CD14-positive monocyte (primary cell): ENCODE measurements around the gene TLK1. TPM values are rescaled to one million over a fixed set of nuclear protein-coding genes. Genes with fewer than 3 reads are reported as not detected.

ENCODE experiments used
- DNase-seq, 3 donors: peaks; one replicate each; pipeline ENCODE4 v3.0.0-alpha.2; 2011 to 2022
- H2AFZ ChIP-seq: 2 replicates; pipeline ENCODE4 v1.6.0; 2012; ENCODE audit warnings: mild to moderate bottlenecking, low read depth, low read length, inconsistent platforms; ENCODE audit not compliant: insufficient read depth, poor library complexity, severe bottlenecking
- H3K27ac ChIP-seq, 2 donors: 1 replicate in 1 of 2; 2 replicates in 1 of 2; pipeline ENCODE4 v1.5.1; 2012 to 2013; ENCODE audit warnings: low read length in 2 of 2, control low read depth in 1 of 2, inconsistent platforms in 1 of 2, low read depth in 1 of 2, mild to moderate bottlenecking in 1 of 2
- H3K27me3 ChIP-seq, 2 donors: one replicate each; pipeline versions ENCODE4 v1.6.0 to v1.6.1; 2011 to 2013; ENCODE audit warnings: low read length in 2 of 2; ENCODE audit not compliant: control insufficient read depth in 2 of 2, insufficient read depth in 2 of 2
- H3K36me3 ChIP-seq, 2 donors: replicated peaks in 1 of 2; 1 replicate in 1 of 2; 2 replicates in 1 of 2; pipeline versions ENCODE4 v1.5.1 to v1.6.1; 2012 to 2013; ENCODE audit warnings: low read length in 2 of 2, control low read depth in 1 of 2, inconsistent platforms in 1 of 2, mild to moderate bottlenecking in 1 of 2; ENCODE audit not compliant: insufficient read depth in 2 of 2, control insufficient read depth in 1 of 2
- H3K4me1 ChIP-seq, 2 donors: 1 replicate in 1 of 2; 2 replicates in 1 of 2; pipeline versions ENCODE4 v1.5.1 to v1.6.1; 2012 to 2013; ENCODE audit warnings: low read length in 2 of 2, control low read depth in 1 of 2, inconsistent platforms in 1 of 2, mild to moderate bottlenecking in 1 of 2, moderate library complexity in 1 of 2; ENCODE audit not compliant: insufficient read depth in 2 of 2, control insufficient read depth in 1 of 2
- H3K4me2 ChIP-seq: replicated peaks from 2 replicates; pipeline ENCODE3; 2012; ENCODE audit warnings: low read length, moderate library complexity, mild to moderate bottlenecking; ENCODE audit not compliant: poor library complexity, severe bottlenecking; ENCODE audit errors: extremely low read depth
- H3K4me3 ChIP-seq, 3 experiments: fragments of 200-600 bp in 1 of 3; sonication (generic) in 1 of 3; replicated peaks in 1 of 3; 1 replicate in 2 of 3; 2 replicates in 1 of 3; pipeline ENCODE4 v1.5.1; 2011 to 2013; ENCODE audit warnings: low read length in 3 of 3, mild to moderate bottlenecking in 3 of 3, control low read depth in 2 of 3, low read depth in 2 of 3, inconsistent platforms in 1 of 3, moderate library complexity in 1 of 3
- H3K79me2 ChIP-seq: 2 replicates; pipeline ENCODE4 v1.6.0; 2012; ENCODE audit warnings: mild to moderate bottlenecking, control low read depth, inconsistent platforms, low read length, moderate library complexity; ENCODE audit not compliant: insufficient read depth
- H3K9ac ChIP-seq: 2 replicates; pipeline ENCODE4 v1.6.0; 2017; ENCODE audit warnings: low read length, mild to moderate bottlenecking; ENCODE audit not compliant: insufficient read depth, poor library complexity, severe bottlenecking
- H3K9me3 ChIP-seq, 2 donors: replicated peaks in 1 of 2; 1 replicate in 1 of 2; 2 replicates in 1 of 2; pipeline versions ENCODE4 v1.5.1 to v1.6.1; 2012 to 2013; ENCODE audit warnings: low read length in 2 of 2, control low read depth in 1 of 2; ENCODE audit not compliant: control insufficient read depth in 1 of 2, insufficient read depth in 1 of 2
- H4K20me1 ChIP-seq: 2 replicates; pipeline ENCODE4 v1.6.0; 2012; ENCODE audit warnings: mild to moderate bottlenecking, low read length, control low read depth, moderate library complexity; ENCODE audit not compliant: insufficient read depth
- H3K27ac Mint-ChIP-seq, 7 donors: one replicate each; pipeline ENCODE4 v1.8.0; 2020; ENCODE audit warnings: mild to moderate bottlenecking in 7 of 7, mixed read lengths in 7 of 7, moderate library complexity in 6 of 7, inconsistent platforms in 2 of 7
- H3K27me3 Mint-ChIP-seq, 3 donors: one replicate each; pipeline ENCODE4 v1.8.0; 2021 to 2022; ENCODE audit warnings: low read depth in 3 of 3, mild to moderate bottlenecking in 3 of 3, mixed read lengths in 3 of 3, moderate library complexity in 3 of 3, inconsistent platforms in 1 of 3
- H3K36me3 Mint-ChIP-seq, 2 donors: one replicate each; pipeline ENCODE4 v1.8.0; 2020; ENCODE audit warnings: mixed read lengths in 2 of 2, inconsistent platforms in 1 of 2, mild to moderate bottlenecking in 1 of 2
- H3K4me1 Mint-ChIP-seq: one replicate; pipeline ENCODE4 v1.8.0; 2020; ENCODE audit warnings: mild to moderate bottlenecking, mixed read lengths
- H3K4me3 Mint-ChIP-seq, 2 donors: one replicate each; pipeline ENCODE4 v1.8.0; 2020; ENCODE audit warnings: mild to moderate bottlenecking in 2 of 2, mixed read lengths in 2 of 2, moderate library complexity in 1 of 2
- H3K9me3 Mint-ChIP-seq, 7 donors: one replicate each; pipeline ENCODE4 v1.8.0; 2020 to 2022; ENCODE audit warnings: mixed read lengths in 7 of 7, mild to moderate bottlenecking in 6 of 7, moderate library complexity in 6 of 7, inconsistent platforms in 2 of 7
- WGBS: methylation state at CpG from one replicate; pipeline ENCODE4 v1.1.5; 2013; ENCODE audit warnings: missing lambda C conversion rate; ENCODE audit not compliant: insufficient coverage; 5-methylcytosine and 5-hydroxymethylcytosine counted together
- intact Hi-C, 2 donors: fragments of 100-400 bp; cut with micrococcal nuclease; formaldehyde crosslinking; loops; one replicate each; pipeline versions ENCODE4 v1.15.0 to v1.15.1; 2023
- polyA plus RNA-seq, 3 donors: library from polyadenylated mRNA; depleted of rRNA in 1 of 3; unstranded in 2 of 3; stranded (reverse) in 1 of 3; fragments of 300-500 nt in 2 of 3; fragments of >200 nt in 1 of 3; fragmentation: Illumina TruSeq in 2 of 3; gene quantifications; 1 replicate in 2 of 3; 2 replicates in 1 of 3; pipeline ENCODE4 v1.2.3, GENCODE V29; 2012 to 2021
- TF ChIP-seq, protein P1 (sequence below): fragments of 200-600 bp; IDR thresholded peaks from one replicate; pipeline ENCODE4 v1.8.0; 2022; ENCODE audit warnings: antibody characterized with exemption, mild to moderate bottlenecking

TLK1 gene
- polyA plus RNA-seq, 3 donors = 6.3 to 20.0 (median 8.6) TPM

DNA sequence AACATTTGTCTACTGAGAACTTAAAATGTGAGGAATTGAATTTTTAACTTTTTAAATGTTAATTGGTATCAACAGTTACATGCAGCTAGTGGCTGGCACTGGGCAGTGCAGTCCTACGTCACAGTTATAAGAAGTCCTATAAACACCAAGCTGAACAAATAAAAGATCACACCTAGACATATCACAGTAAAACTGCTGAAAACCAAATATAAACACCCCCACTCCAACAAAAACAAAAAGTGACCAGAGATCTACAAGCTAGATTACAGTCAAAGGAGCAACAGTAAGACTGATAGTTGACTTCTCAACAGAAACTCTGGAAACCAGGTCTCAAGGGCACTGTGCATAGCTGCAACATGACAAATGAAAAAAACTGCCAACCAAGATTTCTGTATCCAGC lies 19.4 kb downstream of the TLK1 start:
- H3K9me3 ChIP-seq = no peaks in the 10 kb centered on the region
- no peak for DNase-seq
- no peaks in the 10 kb centered on the region for H3K9me3 Mint-ChIP-seq
- H4K20me1 ChIP-seq = peaks cover 97% of the 10 kb centered on the region
- peak overlapping the region in 1 of 2 donors; percentile 30 for H3K27ac ChIP-seq
- no peaks in the 10 kb centered on the region for H3K27me3 Mint-ChIP-seq
- H3K36me3 ChIP-seq = no peaks in the 10 kb centered on the region
- peaks cover 45% of the 10 kb centered on the region for H3K4me1 Mint-ChIP-seq
- WGBS = 71% methylated on average over 1 of the region's 1 CpG
- intact Hi-C loops = no loop called here
- H3K4me1 ChIP-seq = peaks cover 8 to 12% of the 10 kb centered on the region in 2 donors
- H3K27me3 ChIP-seq = no peaks in the 10 kb centered on the region
- TF ChIP-seq, protein P1, sequence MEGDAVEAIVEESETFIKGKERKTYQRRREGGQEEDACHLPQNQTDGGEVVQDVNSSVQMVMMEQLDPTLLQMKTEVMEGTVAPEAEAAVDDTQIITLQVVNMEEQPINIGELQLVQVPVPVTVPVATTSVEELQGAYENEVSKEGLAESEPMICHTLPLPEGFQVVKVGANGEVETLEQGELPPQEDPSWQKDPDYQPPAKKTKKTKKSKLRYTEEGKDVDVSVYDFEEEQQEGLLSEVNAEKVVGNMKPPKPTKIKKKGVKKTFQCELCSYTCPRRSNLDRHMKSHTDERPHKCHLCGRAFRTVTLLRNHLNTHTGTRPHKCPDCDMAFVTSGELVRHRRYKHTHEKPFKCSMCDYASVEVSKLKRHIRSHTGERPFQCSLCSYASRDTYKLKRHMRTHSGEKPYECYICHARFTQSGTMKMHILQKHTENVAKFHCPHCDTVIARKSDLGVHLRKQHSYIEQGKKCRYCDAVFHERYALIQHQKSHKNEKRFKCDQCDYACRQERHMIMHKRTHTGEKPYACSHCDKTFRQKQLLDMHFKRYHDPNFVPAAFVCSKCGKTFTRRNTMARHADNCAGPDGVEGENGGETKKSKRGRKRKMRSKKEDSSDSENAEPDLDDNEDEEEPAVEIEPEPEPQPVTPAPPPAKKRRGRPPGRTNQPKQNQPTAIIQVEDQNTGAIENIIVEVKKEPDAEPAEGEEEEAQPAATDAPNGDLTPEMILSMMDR = no peak
- H2AFZ ChIP-seq = no peak overlapping the region
- no peak overlapping the region for H3K4me2 ChIP-seq
- H3K9ac ChIP-seq = no peak overlapping the region
- peaks cover 0 to 3% of the 10 kb centered on the region in 2 donors for H3K36me3 Mint-ChIP-seq
- peaks cover 99% of the 10 kb centered on the region for H3K79me2 ChIP-seq
- H3K4me3 ChIP-seq = no peak overlapping the region
- H3K4me3 Mint-ChIP-seq = no peak overlapping the region
- peak overlapping the region in 1 of 7 donors; percentile 46 for H3K27ac Mint-ChIP-seq

DNA sequence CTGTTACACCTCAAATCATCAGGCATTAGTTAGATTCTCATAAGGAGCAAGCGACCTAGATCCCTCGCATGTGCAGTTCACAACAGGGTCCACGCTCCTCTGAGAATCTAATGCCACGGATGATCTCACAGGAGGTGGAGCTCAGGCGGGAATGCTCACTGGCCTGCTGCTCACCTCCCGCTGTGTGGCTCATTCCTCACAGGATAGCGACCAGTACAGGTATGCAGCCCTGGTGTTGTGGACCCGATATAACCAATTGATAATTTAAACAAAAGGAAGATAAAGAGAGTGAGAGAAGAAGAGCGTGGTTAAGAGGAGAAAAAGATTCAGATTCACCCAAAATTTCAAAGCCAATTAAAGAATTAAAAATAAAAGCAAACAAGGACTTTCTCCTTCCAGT lies 20.8 kb downstream of the TLK1 start:
- 95% methylated on average over 5 of the region's 9 CpGs for WGBS
- no peaks in the 10 kb centered on the region for H3K27me3 ChIP-seq
- intact Hi-C loops = no loop called here
- no peak overlapping the region for H3K4me3 ChIP-seq
- H3K4me2 ChIP-seq = no peak overlapping the region
- H3K79me2 ChIP-seq = peaks cover 99% of the 10 kb centered on the region
- H3K4me1 Mint-ChIP-seq = peaks cover 41% of the 10 kb centered on the region
- H3K36me3 ChIP-seq = no peaks in the 10 kb centered on the region
- no peak overlapping the region for H3K4me3 Mint-ChIP-seq
- no peak overlapping the region for H3K9ac ChIP-seq
- no peaks in the 10 kb centered on the region for H3K9me3 Mint-ChIP-seq
- peak overlapping the region in 2 of 7 donors; percentile 7 to 64 for H3K27ac Mint-ChIP-seq
- H3K9me3 ChIP-seq = no peaks in the 10 kb centered on the region
- peaks cover 97% of the 10 kb centered on the region for H4K20me1 ChIP-seq
- H3K4me1 ChIP-seq = no peaks in the 10 kb centered on the region
- TF ChIP-seq, protein P1 = no peak
- H3K36me3 Mint-ChIP-seq = no peaks in the 10 kb centered on the region
- no peak for DNase-seq
- H2AFZ ChIP-seq = no peak overlapping the region
- no peaks in the 10 kb centered on the region for H3K27me3 Mint-ChIP-seq
- no peak overlapping the region for H3K27ac ChIP-seq
